Left ventricle myocardium inferior (tissue), 1 donor: ENCODE data around the gene C1QTNF4. TPM values are rescaled to one million over a fixed set of nuclear protein-coding genes. Genes with fewer than 3 reads are reported as not detected.

ENCODE experiments used
- DNase-seq: peaks from one replicate; pipeline ENCODE4 v3.0.0-alpha.2; 2020
- H3K27ac ChIP-seq: fragments of 200-600 bp; replicated peaks from 2 replicates; pipeline ENCODE4 v1.8.0; 2021
- H3K27me3 ChIP-seq: fragments of 200-600 bp; 2 replicates; pipeline ENCODE4 v1.8.0; 2021; ENCODE audit warnings: low read depth
- H3K36me3 ChIP-seq: fragments of 200-600 bp; 2 replicates; pipeline ENCODE4 v1.8.0; 2021
- H3K4me1 ChIP-seq: fragments of 200-600 bp; 2 replicates; pipeline ENCODE4 v1.8.0; 2021
- H3K4me3 ChIP-seq: fragments of 200-600 bp; 2 replicates; pipeline ENCODE4 v1.8.0; 2021; ENCODE audit warnings: mild to moderate bottlenecking, moderate library complexity
- H3K9me3 ChIP-seq: fragments of 200-600 bp; replicated peaks from 2 replicates; pipeline ENCODE4 v1.8.0; 2021
- intact Hi-C: fragments of 100-400 bp; cut with micrococcal nuclease; formaldehyde crosslinking; loops from one replicate; pipeline ENCODE4 v1.11.0; 2022
- total RNA-seq: library from RNA; stranded (reverse); fragmentation: NEBNext Ultra II Directional; extraction: Animal tissue kit (Norgen Biotek cat#: 25700); gene quantifications from one replicate; pipeline ENCODE4 v1.2.1, GENCODE V29; 2021
- TF ChIP-seq, protein P1 (sequence below): fragments of 200-600 bp; IDR thresholded peaks from 2 replicates; pipeline ENCODE4 v1.8.0; 2021; ENCODE audit warnings: antibody characterized with exemption, mild to moderate bottlenecking, borderline replicate concordance
- donor health status: DM: no; HTN: yes; CAD: no; lungs with severe emphysema.

Gene C1QTNF4
- total RNA-seq, 1 donor from 2014 or later = 0.58 TPM

DNA sequence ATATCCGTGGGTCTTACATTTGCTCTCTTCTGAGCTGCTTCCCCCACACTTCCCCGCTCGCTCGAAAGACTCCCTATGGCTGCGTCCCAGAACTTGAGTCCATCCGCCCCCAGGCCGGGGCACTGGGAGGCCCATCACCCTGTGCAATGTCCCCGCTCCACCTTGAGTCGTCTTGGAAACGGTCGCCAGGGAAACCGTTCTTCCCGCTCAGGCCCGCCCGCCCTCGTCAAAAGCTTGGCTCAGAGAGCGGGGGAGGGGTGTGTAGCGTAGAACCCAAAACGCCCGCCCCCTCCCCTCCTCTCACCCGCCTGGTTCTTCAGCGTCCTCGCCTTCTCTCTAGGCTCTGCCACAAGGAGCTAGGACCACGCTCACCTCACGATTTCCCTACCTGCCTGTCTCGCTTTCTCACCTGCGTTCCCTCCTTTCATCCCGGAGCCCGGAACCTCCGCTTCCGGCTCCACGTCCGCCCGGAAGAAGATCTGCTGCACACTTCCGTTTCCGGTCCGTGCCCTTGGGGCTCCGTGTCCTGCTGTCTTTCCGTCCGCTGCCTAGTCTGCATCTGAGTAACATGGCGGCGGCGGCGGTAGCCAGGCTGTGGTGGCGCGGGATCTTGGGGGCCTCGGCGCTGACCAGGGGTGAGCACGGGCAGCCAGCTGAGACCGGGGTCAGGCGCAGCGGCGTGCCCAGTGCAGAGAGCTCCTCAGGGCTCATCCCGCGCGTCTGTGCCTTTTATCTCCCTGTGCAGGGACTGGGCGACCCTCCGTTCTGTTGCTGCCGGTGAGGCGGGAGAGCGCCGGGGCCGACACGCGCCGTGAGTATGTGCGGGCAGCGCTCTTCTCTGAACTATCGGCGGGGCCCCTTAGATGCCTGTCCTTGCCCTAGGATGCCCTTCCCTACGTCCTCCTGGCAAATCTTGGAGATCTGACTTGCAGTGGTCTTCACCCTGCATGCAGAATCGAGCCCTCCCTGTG, 15.4 kb downstream of the C1QTNF4 start, which contains the start of the genes KBTBD4 and NDUFS3:
TSS of gene KBTBD4 (minus strand) at position 447 of the 971 bp plus-strand sequence. CDS start at position 428, 19 bp downstream.
TSS of gene NDUFS3 (plus strand) at position 551 of the 971 bp plus-strand sequence. CDS start at position 569, 18 bp downstream.
- intact Hi-C loops = no loop called here

DNA sequence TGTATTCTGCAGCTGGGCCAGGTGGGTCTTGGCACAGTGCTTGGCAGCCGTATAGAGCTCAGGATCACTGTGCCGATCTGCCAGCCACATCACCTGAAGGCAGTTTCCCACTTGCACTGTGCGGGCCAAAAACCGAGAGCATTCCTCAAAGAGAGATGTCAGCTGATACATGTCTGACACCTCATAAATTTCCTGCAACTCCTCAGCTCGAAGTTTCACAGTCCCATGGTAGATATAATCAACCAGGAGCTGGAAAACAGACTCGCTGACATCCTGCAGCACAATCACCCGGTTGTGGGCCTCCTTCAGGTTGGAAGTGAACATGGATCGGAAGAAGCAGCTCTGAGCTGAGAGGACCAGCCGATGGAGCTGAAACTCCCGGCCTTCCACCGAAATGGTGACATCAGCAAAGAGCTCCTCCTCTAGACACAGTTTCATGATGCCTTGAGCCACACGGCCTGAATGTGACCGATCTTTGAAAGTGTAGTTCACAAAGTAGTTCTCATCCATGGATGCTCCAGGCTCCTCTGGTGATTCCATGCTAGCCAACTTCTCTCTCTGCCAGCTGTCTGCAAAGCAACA, 16.7 kb downstream of the C1QTNF4 start:
- H3K4me3 ChIP-seq = peak overlapping the region; percentile 100
- peaks cover 67% of the 10 kb centered on the region for H3K36me3 ChIP-seq
- TF ChIP-seq, protein P1, sequence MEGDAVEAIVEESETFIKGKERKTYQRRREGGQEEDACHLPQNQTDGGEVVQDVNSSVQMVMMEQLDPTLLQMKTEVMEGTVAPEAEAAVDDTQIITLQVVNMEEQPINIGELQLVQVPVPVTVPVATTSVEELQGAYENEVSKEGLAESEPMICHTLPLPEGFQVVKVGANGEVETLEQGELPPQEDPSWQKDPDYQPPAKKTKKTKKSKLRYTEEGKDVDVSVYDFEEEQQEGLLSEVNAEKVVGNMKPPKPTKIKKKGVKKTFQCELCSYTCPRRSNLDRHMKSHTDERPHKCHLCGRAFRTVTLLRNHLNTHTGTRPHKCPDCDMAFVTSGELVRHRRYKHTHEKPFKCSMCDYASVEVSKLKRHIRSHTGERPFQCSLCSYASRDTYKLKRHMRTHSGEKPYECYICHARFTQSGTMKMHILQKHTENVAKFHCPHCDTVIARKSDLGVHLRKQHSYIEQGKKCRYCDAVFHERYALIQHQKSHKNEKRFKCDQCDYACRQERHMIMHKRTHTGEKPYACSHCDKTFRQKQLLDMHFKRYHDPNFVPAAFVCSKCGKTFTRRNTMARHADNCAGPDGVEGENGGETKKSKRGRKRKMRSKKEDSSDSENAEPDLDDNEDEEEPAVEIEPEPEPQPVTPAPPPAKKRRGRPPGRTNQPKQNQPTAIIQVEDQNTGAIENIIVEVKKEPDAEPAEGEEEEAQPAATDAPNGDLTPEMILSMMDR = no peak
- no peaks in the 10 kb centered on the region for H3K27me3 ChIP-seq
- peaks cover 59% of the 10 kb centered on the region for H3K4me1 ChIP-seq
- no peak for DNase-seq
- no peaks in the 10 kb centered on the region for H3K9me3 ChIP-seq
- no peak overlapping the region for H3K27ac ChIP-seq
- intact Hi-C loops = no loop called here

More for the DNA sequence above, 15.4 kb downstream of the C1QTNF4 start, which contains the start of the genes KBTBD4 and NDUFS3:
- TF ChIP-seq, protein P1 = no peak
- Histone ChIP-seq H3K27me3 (no peaks in the 10 kb centered on the region), H3K4me3 (peak within 1 kb of the TSS; percentile 100), H3K27ac (peak within 1 kb of the TSS; percentile 96), H3K4me1 (peaks cover 47% of the 10 kb centered on the region), H3K9me3 (no peaks in the 10 kb centered on the region), H3K36me3 (peaks cover 67% of the 10 kb centered on the region)
- DNase-seq = peak; percentile 88

DNA sequence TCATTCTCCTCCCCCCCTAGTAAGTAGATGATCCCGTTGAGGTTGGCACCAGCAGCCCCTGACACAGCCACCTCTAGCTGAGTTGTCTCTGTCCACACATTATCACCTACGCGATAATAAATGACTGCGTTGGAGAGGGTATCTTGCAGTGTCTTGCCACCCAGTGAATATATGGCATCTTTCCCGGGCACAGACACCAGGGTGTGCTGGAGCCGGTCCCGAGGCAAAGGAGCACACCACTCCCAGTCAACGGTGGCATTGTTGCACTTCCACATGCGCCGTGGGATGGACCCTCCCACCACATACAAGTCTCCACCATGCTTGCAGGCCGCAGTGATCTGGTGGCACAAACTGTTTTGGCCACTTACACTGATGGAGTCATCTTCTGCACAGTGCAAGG, 20.9 kb downstream of the C1QTNF4 start:
- H3K9me3 ChIP-seq = no peaks in the 10 kb centered on the region
- no peak overlapping the region for H3K4me3 ChIP-seq
- H3K27me3 ChIP-seq = no peaks in the 10 kb centered on the region
- H3K36me3 ChIP-seq = peaks cover 65% of the 10 kb centered on the region
- peak; percentile 51 for DNase-seq
- intact Hi-C loops = no loop called here
- peak overlapping the region; percentile 62 for H3K27ac ChIP-seq
- H3K4me1 ChIP-seq = peaks cover 50% of the 10 kb centered on the region
- TF ChIP-seq, protein P1 = no peak

DNA sequence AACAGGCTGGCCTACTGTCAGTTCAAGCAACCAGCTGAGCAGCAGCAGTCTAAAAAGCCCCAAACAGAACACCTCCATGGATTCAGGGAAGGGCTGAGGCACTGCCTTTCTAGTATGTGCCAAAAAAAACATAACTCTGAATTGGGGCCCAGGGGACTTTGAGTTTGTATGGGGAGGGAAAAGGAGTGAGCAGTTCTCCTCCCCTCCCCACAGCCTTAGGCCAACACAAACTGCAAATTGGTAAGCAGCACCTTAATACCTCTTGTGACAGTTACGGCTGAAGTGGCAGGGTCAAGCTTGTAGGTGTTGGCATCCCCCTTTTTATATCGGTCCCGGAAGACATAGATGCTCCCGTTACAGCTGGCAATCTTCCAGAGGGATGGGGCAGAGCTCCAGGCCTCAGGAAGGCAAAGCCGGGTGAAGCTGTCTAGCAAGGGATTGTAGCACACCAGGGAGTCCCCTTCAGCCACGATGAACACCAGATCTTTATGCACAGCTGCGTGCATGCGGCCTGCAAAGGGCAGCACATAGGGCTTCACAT, 21.4 kb downstream of the C1QTNF4 start:
- no peaks in the 10 kb centered on the region for H3K9me3 ChIP-seq
- peak overlapping the region; percentile 62 for H3K27ac ChIP-seq
- peaks cover 44% of the 10 kb centered on the region for H3K4me1 ChIP-seq
- intact Hi-C loops = no loop called here
- H3K4me3 ChIP-seq = no peak overlapping the region
- no peak for DNase-seq
- H3K36me3 ChIP-seq = peaks cover 65% of the 10 kb centered on the region
- TF ChIP-seq, protein P1 = no peak
- H3K27me3 ChIP-seq = no peaks in the 10 kb centered on the region

DNA sequence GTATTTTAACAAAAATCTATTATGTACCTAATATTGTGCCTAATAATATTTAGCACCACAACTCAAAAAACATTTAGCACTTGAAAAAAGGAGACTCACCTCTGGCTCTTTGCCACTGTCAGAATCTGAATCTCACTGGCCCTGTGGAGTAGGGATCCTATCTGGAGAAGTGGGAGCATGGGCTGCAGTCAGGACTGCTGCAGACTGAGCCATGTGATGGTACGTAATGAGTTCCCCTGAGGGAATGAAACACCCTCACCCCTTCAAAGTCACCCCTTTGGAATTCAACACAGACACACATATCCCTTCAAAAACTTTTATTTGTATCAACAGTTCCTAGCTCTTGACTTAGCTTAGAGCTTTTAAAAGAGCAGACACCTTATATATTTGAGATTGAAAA, 22.3 kb downstream of the C1QTNF4 start:
- DNase-seq = no peak
- Histone ChIP-seq H3K4me3 (no peak overlapping the region), H3K27me3 (no peaks in the 10 kb centered on the region), H3K27ac (peak overlapping the region; percentile 62), H3K4me1 (peaks cover 36% of the 10 kb centered on the region), H3K9me3 (no peaks in the 10 kb centered on the region), H3K36me3 (peaks cover 57% of the 10 kb centered on the region)
- intact Hi-C loops = no loop called here
- TF ChIP-seq, protein P1 = no peak
